Glomerular endothelial cell (primary cell): Measurements from ENCODE around the gene C1QTNF1. TPM values are rescaled to one million over a fixed set of nuclear protein-coding genes. Genes with fewer than 3 reads are reported as not detected.
"Not testable (repeated sequence)": the region's sequence is repeated elsewhere in the genome, so short reads cannot be mapped to it uniquely, and the experiment has no call there.

Source experiments
- DNase-seq: peaks from one replicate; pipeline ENCODE4 v3.0.0-alpha.2; 2011; ENCODE audit warnings: low read depth, low spot score; ENCODE audit errors: extremely low read depth
- total RNA-seq: library from RNA; depleted of rRNA; stranded (reverse); fragments of >200 nt; gene quantifications from 2 replicates; pipeline ENCODE4 v1.2.3, GENCODE V29; 2015

The C1QTNF1 gene
- total RNA-seq, 1 donor from 2014 or later = 7.3 TPM

DNA sequence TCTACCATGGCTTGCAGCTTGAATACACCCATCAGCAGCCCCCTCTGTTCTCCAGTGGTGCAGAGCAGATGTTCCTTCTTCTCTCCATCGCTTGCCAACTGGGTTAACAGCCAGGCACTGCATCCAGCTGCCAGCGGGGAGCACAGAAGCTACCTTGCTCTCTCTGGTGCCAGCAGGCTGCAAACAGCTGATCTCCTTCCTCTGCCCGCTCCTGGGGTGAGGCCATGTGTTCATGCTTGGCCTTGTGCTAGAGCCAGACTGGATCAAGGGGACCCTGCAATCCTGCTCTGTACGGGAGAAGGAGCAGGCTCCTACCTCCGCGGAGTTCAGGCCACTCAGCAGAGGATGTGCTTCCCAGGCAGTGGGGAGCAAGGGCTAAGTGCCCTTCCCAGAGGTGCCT, 26.6 kb downstream of the C1QTNF1 start:
- no peak for DNase-seq

DNA sequence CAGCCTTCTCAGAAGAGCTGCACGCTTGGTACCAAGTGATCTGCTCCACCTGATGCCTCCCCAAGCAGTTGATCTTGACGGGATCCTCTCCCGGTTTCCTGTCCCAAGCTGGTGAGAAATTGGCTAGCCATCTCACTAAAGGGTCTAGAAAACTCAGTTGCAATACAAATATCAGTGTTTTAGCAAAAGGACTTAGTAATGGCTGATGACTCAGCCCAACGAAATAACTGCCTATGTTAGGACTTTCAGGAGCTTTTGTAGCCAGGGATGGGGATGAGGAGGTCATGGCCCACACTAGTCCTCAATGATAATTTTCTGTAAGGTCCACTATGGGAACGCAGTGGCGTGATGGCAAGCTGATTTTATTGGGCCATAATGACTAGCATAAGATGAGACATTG, 27.3 kb downstream of the C1QTNF1 start:
- no peak for DNase-seq

DNA sequence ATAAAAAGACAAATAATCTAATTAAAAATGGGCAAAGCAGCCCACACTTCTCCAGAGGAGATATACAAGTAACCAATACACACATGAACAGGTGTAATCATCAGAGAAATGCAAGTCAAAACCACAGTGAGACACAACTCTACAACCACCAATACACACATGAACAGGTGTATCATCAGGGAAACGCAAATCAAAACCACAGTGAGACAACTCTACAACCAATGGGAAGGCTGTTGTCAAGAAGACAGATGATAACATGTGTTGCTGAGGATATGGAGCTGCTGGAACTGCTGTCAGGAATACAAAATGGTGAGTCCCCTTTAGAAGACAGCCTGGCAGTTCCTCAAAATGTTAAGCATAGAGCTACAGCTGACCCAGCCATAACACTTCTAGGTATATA, 28.2 kb downstream of the C1QTNF1 start:
- DNase-seq = no peak

DNA sequence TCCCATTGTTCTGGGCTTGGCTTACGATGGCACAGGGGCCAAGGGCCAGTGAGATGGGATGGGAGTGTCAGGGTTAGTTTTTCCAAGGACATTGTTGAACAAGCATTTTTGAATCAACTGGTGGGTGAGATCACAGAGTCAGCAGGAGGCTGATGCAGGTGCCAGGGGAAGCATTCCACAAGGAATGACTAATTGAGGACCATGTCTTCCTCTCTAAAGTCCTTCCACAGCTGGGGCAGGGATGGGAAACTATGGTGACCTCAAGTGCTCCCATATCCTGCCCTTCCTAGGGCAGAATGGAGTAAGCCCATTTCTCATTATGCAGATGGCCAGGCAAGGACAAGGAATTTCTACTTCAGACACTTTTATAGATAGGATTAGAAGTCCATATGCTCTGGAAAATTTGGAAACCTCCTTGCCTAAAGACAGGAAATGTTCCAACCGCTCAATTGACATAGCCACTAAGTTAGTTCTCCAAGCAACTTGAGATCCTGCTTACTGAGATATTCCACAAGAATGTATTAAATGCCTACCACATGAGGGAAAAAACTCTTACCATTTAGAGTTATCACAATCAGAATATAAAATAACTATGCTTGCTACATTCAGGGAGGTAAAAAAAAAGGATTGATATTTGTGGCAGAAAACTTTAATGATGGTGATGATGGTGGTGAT, 29.4 kb downstream of the C1QTNF1 start:
- DNase-seq = no peak

DNA sequence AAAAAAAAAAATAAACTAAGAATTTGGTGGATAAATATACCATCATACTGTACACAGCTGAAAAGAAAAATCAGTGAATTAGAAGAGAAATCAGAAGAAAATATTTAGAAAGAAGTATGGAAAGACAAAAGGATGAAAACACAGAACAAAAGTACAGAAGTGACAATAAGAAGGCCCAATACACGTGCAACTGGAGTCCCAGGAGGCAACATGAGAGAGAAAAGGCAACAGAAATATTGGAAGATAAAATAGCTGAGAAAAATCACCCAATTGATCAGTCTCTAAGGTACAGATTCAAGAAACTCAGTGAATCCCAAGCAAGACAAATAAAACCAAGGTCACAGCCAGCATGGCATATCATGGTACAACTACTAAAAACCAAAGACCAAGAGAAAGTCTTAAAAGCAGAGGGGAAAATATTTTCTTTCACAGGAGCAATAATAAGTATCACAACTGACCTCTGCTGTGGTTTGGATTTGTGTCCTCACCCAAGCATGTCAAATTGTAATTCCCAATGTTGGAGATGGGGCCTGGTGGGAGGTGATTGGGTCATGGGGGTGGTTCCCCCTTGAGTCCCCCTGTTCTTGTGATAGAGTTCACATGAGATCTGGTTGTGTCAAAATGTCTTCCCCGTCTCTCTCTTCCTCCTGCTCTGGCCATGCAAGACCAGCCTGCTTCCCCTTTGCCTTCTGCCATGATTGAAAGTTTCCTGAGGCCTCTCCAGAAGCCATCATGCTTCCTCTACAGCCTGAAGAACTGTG, 30.4 kb downstream of the C1QTNF1 start:
- no peak for DNase-seq

DNA sequence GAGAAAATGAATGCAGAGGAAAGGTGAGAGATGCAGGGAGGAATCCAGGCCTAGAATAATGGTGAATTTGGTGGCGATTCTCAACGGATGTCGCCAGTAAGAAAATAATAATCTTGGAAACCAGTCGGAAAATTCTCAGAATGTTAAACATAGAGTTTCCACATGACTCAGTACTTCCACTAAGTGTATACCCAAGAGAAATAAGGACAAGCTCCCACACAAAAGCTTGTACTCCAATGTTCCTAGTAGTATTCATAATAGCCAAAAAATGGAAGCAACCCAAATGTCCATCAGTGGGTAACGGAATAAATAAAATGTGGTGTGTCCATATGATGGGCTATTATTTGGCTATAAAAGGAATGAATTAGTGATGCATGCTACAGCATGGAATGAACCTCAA, 31.2 kb downstream of the C1QTNF1 start:
- no peak for DNase-seq

DNA sequence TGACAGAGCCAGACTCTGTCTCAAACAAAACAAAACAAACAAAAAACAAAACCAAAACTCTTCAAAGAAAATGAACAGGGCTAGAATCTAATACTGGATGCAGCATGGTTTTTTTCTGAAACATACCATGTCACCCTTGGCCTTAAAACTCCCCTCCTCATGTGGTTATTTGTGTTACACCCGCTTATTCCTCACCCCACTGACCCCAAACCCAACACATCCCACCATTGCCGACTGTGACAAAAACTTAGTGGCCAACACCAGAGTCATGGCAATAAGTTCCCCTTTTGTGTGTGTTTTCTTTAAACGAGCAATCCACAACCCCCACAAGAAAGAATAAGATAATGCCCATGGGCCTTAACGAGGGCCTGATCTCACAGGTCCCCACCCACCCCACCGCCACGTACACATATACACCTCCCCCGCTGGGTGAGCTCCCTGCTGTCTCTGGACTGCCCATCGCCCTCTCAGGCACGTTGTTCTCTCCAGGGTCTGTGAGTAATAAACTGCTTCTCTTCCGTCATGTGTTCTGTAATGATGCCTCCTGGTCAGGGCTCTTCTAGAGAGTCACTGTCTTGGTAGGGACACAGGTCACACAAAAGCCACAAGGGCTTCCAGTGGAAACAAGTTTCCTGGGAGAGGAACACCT, 33.9 kb downstream of the C1QTNF1 start:
- DNase-seq = no peak

- no peak for DNase-seq
Observed at GRCh38 chr17:79062691-79063090, 38.7 kb downstream of the C1QTNF1 start.

DNA sequence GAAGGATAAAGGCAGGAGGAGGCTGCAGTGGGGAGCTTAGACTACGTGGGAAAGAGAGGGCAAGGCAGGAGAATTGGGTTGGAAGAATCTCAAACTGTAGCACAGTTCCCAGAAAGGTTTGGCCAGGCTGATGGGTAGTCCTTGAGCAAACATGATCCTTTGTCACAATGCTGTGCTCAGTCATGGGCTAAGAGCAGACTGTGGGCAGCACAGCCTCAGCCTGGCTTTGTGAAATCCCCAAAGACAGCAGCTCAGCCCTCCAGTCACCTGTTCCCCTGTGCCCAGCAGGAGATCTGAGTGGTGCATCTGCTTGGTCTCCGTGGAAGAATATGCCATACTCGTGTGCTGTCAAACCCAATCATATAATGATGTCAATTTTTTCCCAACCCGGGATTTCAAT, 40.1 kb downstream of the C1QTNF1 start:
- DNase-seq = no peak

- DNase-seq = no peak
Observed at GRCh38 chr17:79065105-79065670, 41.2 kb downstream of the C1QTNF1 start.

DNA sequence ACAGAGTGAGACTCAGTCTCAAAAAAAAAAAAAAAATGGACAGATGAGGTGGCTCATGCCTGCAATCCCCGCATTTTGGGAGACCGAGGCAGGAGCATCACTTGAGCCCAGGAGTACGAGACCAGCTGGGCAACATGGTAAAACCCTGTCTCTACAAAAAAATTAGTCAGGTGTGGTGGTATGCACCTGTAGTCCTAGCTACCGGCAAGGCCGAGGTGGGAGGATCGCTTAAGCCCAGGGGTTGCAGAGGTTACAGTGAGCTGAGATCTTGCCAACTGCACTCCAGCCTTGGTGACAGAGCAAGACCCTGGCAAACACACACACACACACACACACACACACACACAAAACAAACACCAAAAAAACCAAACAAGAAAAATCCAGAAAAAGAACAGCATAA, 43.0 kb downstream of the C1QTNF1 start:
- DNase-seq = no peak

DNA sequence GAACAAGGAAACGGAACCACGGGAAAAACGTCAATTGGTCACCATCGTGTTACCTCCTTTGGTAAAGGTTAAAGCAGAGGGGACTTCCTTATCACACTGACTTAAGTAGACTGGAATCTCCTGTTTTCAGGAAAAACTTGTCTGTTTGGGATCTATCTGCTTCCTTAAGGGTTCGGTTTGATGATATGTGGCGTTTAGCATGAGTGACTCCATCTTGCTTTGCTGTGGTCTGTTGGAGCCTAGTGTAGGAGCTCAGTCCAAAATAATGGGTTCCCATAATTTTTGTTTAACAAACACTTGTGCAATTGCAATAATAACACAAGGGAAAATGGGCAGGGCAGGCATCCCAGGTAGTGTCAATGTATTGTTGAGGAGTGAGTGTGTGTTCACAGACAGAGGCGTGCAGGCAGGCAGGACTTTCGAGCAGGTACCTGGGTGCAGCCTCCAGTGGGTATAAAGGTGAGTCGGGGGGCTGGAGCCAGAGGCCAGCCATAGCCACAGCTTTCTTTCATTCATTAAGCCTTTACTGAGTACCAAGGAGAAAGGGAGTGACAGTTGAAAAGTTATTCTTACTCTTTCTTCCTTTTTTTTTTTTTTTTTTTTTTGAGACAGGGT, 46.4 kb downstream of the C1QTNF1 start:
- no peak for DNase-seq

- DNase-seq = no peak
Observed at GRCh38 chr17:79071161-79071740, 47.3 kb downstream of the C1QTNF1 start.

GRCh38 chr17:79072544-79072943, 48.6 kb downstream of the C1QTNF1 start:
- DNase-seq = no peak

DNA sequence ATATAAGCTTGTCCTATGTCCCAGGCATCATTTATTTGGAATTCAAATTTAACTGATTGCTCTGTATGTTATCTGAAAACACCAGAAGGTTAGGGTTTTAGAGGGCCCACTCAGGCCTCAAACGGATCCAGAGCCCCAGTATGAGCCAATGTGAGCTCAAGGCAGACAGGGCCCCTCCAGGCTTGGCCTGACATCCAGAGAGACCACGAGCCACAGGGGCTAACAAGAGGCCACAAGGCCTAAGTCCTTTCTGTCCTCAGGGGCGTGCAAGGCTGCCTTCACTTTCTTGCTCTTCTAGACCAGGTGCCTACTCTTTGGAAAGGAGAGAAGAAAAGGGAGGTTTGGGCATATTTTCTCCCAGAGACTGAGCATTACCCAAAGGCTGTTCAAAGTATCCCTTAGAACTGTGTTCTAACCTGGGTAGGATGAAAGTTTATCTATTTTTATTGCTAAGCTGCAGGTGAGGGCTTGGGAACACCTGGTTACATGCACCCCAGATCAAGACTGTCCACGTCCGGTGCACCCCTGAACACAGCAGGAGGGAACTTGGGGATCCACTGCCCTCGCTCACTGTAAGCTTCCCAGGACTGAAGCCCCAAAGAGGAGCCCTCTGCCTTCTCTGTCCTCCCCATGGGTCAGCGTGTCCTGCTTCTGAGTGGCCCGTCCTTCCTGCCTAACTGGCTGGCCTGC, 49.2 kb downstream of the C1QTNF1 start:
- DNase-seq = no peak

DNA sequence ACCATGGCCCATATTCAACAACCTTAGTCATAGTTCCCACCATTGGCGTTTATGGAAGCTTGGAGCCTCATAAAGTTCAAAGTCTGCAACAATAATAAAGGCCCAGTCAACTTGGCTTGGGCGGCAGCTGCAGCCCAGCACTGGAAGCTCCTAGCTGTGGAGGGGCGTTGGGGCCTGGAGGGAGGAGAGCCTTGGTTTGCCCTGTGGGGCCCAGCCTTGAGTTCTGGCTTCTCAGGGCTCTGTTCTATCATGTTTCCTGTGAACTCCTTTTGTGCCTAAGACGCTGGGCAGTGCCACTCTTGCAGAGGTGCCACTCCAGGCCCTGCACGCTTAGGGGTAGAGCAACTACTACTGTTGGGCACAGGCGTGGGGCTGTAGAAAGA, 49.7 kb downstream of the C1QTNF1 start:
- no peak for DNase-seq

GRCh38 chr17:79074121-79074648, 50.2 kb downstream of the C1QTNF1 start:
- not testable (repeated sequence) for DNase-seq

- DNase-seq = no peak
Observed at GRCh38 chr17:79074649-79075445, 50.9 kb downstream of the C1QTNF1 start, which contains the start of gene ENGASE. ENGASE (plus strand) TSS chr17:79074824; CDS start chr17:79074945, 121 bp downstream.

DNA sequence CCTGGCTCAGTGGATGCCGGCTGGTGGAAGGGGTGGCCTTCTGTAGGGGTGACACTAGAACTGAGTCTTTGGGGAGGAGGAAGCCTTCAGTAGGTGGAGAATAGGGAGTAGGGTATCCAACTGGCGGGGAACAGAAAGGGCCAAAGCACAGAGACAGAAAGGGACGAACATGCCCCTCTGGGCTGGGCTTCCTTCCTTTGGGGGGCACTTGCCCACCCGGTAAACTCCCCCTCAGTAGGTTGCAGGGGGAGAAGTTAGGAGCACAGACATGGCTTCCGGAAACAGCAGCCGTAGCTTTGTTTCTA, 51.4 kb downstream of the C1QTNF1 start:
- DNase-seq = no peak
